ENCODE results near the gene KDM6A.

GRCh38 chrX:45134315-45134731 lies 261.3 kb downstream of the KDM6A start:
- TF ChIP-seq EZH2 (IDR thresholded peaks at IDR 0.05; ENCODE audit: borderline replicate concordance, low read depth, low read length): no peak
- no peak for TF ChIP-seq CTCF (IDR thresholded peaks at IDR 0.05 in 2 of 3, conservative IDR thresholded peaks at IDR 0.05 in 1 of 3; ENCODE audit: insufficient read depth in 2 of 3, low read depth in 1 of 3, low read length in 3 of 3)
- TF ChIP-seq, protein P1, sequence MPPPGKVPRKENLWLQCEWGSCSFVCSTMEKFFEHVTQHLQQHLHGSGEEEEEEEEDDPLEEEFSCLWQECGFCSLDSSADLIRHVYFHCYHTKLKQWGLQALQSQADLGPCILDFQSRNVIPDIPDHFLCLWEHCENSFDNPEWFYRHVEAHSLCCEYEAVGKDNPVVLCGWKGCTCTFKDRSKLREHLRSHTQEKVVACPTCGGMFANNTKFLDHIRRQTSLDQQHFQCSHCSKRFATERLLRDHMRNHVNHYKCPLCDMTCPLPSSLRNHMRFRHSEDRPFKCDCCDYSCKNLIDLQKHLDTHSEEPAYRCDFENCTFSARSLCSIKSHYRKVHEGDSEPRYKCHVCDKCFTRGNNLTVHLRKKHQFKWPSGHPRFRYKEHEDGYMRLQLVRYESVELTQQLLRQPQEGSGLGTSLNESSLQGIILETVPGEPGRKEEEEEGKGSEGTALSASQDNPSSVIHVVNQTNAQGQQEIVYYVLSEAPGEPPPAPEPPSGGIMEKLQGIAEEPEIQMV (tag; conservative IDR thresholded peaks at IDR 0.05; ENCODE audit: low read depth): no peak
- TF ChIP-seq SETDB1 (IDR thresholded peaks at IDR 0.05; ENCODE audit: low read length): no peak
- TF ChIP-seq MXI1 (IDR thresholded peaks at IDR 0.05; ENCODE audit: low read depth, low read length): no peak
- no peak for TF ChIP-seq ZC3H11A (IDR thresholded peaks at IDR 0.05; ENCODE audit: low read depth, low read length)
- TF ChIP-seq SP1 (CRISPR knock-in tag; IDR thresholded peaks at IDR 0.05): no peak
- no peak for TF ChIP-seq SIN3A (IDR thresholded peaks at IDR 0.05; ENCODE audit: borderline replicate concordance in 2 of 2, control insufficient read depth in 1 of 2, low read depth in 2 of 2, low read length in 2 of 2)
